HCT116 (cell line): ENCODE results near the gene NPR3. TPM values are rescaled to one million over a fixed set of nuclear protein-coding genes. Genes with fewer than 3 reads are reported as not detected.

Source experiments
- ATAC-seq: fragments of 200-7000 bp; cut with Tn5 transposase; 2 replicates; pipeline ENCODE4 v1.9.1; 2020; ENCODE audit warnings: mild to moderate bottlenecking, moderate library complexity
- BruUV-seq: library from RNA; stranded (reverse); fragments of 400-500 nt; replicated peaks from 2 replicates; lab custom pipeline; 2021; lab: Mats Ljungman, UMichigan
- CTCF ChIA-PET: fragments of 300-600 bp; sonication (Branson Sonifier 250); formaldehyde crosslinking; loops from one replicate; lab custom pipeline; 2021; ENCODE audit warnings: antibody characterized with exemption; lab: Charles Lee
- POLR2A ChIA-PET: fragments of 300-600, 350-600 bp; sonication (Branson Sonifier 250); formaldehyde crosslinking; loops from one replicate; lab custom pipeline; 2021; ENCODE audit warnings: antibody characterized with exemption; lab: Charles Lee
- RAD21 ChIA-PET, 2 experiments: fragments of 300-600 bp; sonication (Branson Sonifier 250); formaldehyde crosslinking; loops; one replicate each; lab custom pipeline; 2023; ENCODE audit warnings: low total read pairs in 2 of 2; ENCODE audit not compliant: uncharacterized antibody in 2 of 2, unreplicated experiment in 2 of 2, low non-redundant PET in 1 of 2; lab: Charles Lee
- DNase-seq: peaks from one replicate; pipeline ENCODE4 v3.0.0-alpha.2; 2010; ENCODE audit warnings: low read depth, low spot score
- H2AFZ ChIP-seq: fragments of 200-600 bp; shearing (Covaris generic), sonication (generic); 2 replicates; pipeline ENCODE4 v1.6.1; 2017; ENCODE audit warnings: low read depth, mixed run types, mixed read lengths, antibody characterized with exemption, low read length; ENCODE audit not compliant: poor library complexity, severe bottlenecking
- H3K27ac ChIP-seq: 2 replicates; pipeline ENCODE4 v1.5.1; 2012; ENCODE audit warnings: low read depth, low read length
- H3K27me3 ChIP-seq: fragments of 200-600 bp; sonication (generic); 2 replicates; pipeline ENCODE4 v1.6.1; 2016; ENCODE audit warnings: mixed run types, low read length, mixed read lengths; ENCODE audit not compliant: insufficient read depth
- H3K36me3 ChIP-seq, 2 experiments: fragments of 200-500 bp in 1 of 2; fragments of 200-600 bp in 1 of 2; sonication (Bioruptor generic) in 1 of 2; sonication (generic) in 1 of 2; 2 replicates each; pipeline versions ENCODE4 v1.5.1 to v1.6.1; 2014 to 2016; ENCODE audit warnings: low read length in 2 of 2, inconsistent platforms in 1 of 2, mixed read lengths in 1 of 2, mixed run types in 1 of 2; ENCODE audit not compliant: insufficient read depth in 2 of 2, control insufficient read depth in 1 of 2
- H3K4me1 ChIP-seq, 2 experiments: fragments of 200-600 bp in 1 of 2; sonication (generic) in 1 of 2; 2 replicates each; pipeline versions ENCODE4 v1.5.1 to v1.6.1; 2012 to 2017; ENCODE audit warnings: low read length in 2 of 2, inconsistent platforms in 1 of 2, mild to moderate bottlenecking in 1 of 2, mixed read lengths in 1 of 2, mixed run types in 1 of 2, moderate library complexity in 1 of 2; ENCODE audit not compliant: insufficient read depth in 2 of 2, control insufficient read depth in 1 of 2
- H3K4me2 ChIP-seq: fragments of 200-600 bp; sonication (generic); 2 replicates; pipeline ENCODE4 v1.6.1; 2017; ENCODE audit warnings: mixed run types, low read length, mixed read lengths
- H3K4me3 ChIP-seq, 2 experiments: fragments of 200-600 bp in 1 of 2; sonication (generic) in 1 of 2; replicated peaks in 1 of 2; 2 replicates each; pipeline ENCODE4 v1.5.1; 2011 to 2016; ENCODE audit warnings: low read length in 2 of 2, control low read depth in 1 of 2, low read depth in 1 of 2, mild to moderate bottlenecking in 1 of 2, mixed read lengths in 1 of 2, mixed run types in 1 of 2
- H3K79me2 ChIP-seq: fragments of 200-600 bp; sonication (generic); 2 replicates; pipeline ENCODE4 v1.6.1; 2017; ENCODE audit warnings: mild to moderate bottlenecking, mixed run types, low read length, moderate library complexity, mixed read lengths; ENCODE audit not compliant: insufficient read depth
- H3K9ac ChIP-seq: fragments of 200-600 bp; sonication (generic); 2 replicates; pipeline ENCODE4 v1.6.1; 2016; ENCODE audit warnings: low read length, mixed read lengths
- H3K9me2 ChIP-seq: fragments of 200-600 bp; sonication (generic), shearing (Covaris generic); 2 replicates; pipeline ENCODE4 v1.6.1; 2017; ENCODE audit warnings: mixed run types, mild to moderate bottlenecking, moderate library complexity; ENCODE audit not compliant: insufficient read depth
- H3K9me3 ChIP-seq, 2 experiments: fragments of 200-500 bp in 1 of 2; fragments of 200-600 bp in 1 of 2; sonication (Bioruptor generic) in 1 of 2; sonication (generic) in 1 of 2; 2 replicates each; pipeline ENCODE4 v1.6.1; 2014 to 2017; ENCODE audit warnings: low read length in 2 of 2, mixed read lengths in 2 of 2, inconsistent platforms in 1 of 2, low read depth in 1 of 2, mild to moderate bottlenecking in 1 of 2, mixed run types in 1 of 2, moderate library complexity in 1 of 2; ENCODE audit not compliant: control insufficient read depth in 1 of 2, insufficient read depth in 1 of 2
- H4K20me1 ChIP-seq: fragments of 200-600 bp; sonication (generic), shearing (Covaris generic); 2 replicates; pipeline ENCODE4 v1.6.1; 2017; ENCODE audit warnings: mixed run types, mild to moderate bottlenecking, moderate library complexity; ENCODE audit not compliant: insufficient read depth
- ATF3 ChIP-seq: IDR thresholded peaks from 2 replicates; pipeline ENCODE4 v1.6.1; 2012
- CBX3 ChIP-seq: IDR thresholded peaks from 2 replicates; pipeline ENCODE4 v1.6.1; 2012; ENCODE audit warnings: low read depth
- CEBPB ChIP-seq: IDR thresholded peaks from 2 replicates; pipeline ENCODE4 v1.6.1; 2012; ENCODE audit warnings: low read depth
- EGR1 ChIP-seq: IDR thresholded peaks from 2 replicates; pipeline ENCODE4 v1.6.1; 2012; ENCODE audit warnings: low read depth
- JUND ChIP-seq: IDR thresholded peaks from 2 replicates; pipeline ENCODE4 v1.6.1; 2012
- RAD21 ChIP-seq: IDR thresholded peaks from 2 replicates; pipeline ENCODE4 v1.6.1; 2012; ENCODE audit warnings: low read depth, mild to moderate bottlenecking
- SP1 ChIP-seq: IDR thresholded peaks from 2 replicates; pipeline ENCODE4 v1.6.1; 2012; ENCODE audit warnings: low read depth
- SRF ChIP-seq: IDR thresholded peaks from 2 replicates; pipeline ENCODE4 v1.6.1; 2012; ENCODE audit warnings: low read depth
- ZBTB33 ChIP-seq: IDR thresholded peaks from 2 replicates; pipeline ENCODE4 v1.6.1; 2011; ENCODE audit warnings: mild to moderate bottlenecking, low read length, moderate library complexity; ENCODE audit not compliant: insufficient replicate concordance; ENCODE audit errors: extremely low read depth
- ZFX ChIP-seq: fragments of 450-650 bp; IDR thresholded peaks from 2 replicates; pipeline ENCODE4 v1.6.1; 2017
- intact Hi-C: fragments of 100-400 bp; cut with micrococcal nuclease; formaldehyde crosslinking; loops from 2 replicates; pipeline ENCODE4 v1.10.0; 2022
- total RNA-seq: library from RNA; stranded (reverse); gene quantifications from one replicate; pipeline ENCODE4 v1.2.1, GENCODE V29; 2021; ENCODE audit not compliant: unreplicated experiment

NPR3 gene
- total RNA-seq, 1 experiment from 2014 or later = 0.39 TPM

- Histone ChIP-seq H3K4me3 (no peak overlapping the region), H3K36me3 (no peaks in the 10 kb centered on the region), H3K9ac (no peak overlapping the region), H3K27me3 (no peaks in the 10 kb centered on the region), H3K79me2 (no peaks in the 10 kb centered on the region), H3K27ac (no peak overlapping the region), H3K9me3 (no peaks in the 10 kb centered on the region), H3K4me1 (peaks cover 3 to 12% of the 10 kb centered on the region in 2 experiments; a peak in 3 of 4 replicates), H3K4me2 (no peak overlapping the region), H4K20me1 (no peaks in the 10 kb centered on the region), H2AFZ (no peak overlapping the region), H3K9me2 (no peaks in the 10 kb centered on the region)
- RAD21 ChIA-PET = no interaction called here
- BruUV-seq = no TSS peak
- ATAC-seq (no peak), DNase-seq (no peak)
- TF ChIP-seq CEBPB = no peak
- TF ChIP-seq CBX3 = no peak
- no peak for TF ChIP-seq ZFX
- TF ChIP-seq SP1 = no peak
- no peak for TF ChIP-seq RAD21
- no peak for TF ChIP-seq JUND
- TF ChIP-seq ATF3 = no peak
- no peak for TF ChIP-seq ZBTB33
- TF ChIP-seq SRF = no peak
- TF ChIP-seq EGR1 = no peak
- intact Hi-C loops = no loop called here
- POLR2A ChIA-PET = no interaction called here
- CTCF ChIA-PET = no interaction called here
Measured at GRCh38 chr5:32711362-32711680, 200 bp downstream of the NPR3 start.
